Right lobe of liver (tissue), 6 donors: ENCODE measurements around the gene ZNF302. TPM values are rescaled to one million over a fixed set of nuclear protein-coding genes. Genes with fewer than 3 reads are reported as not detected.

Experiments
- ATAC-seq, 4 donors: fragments of 200-7000 bp; cut with Tn5 transposase; one replicate each; pipeline ENCODE4 v1.9.1; 2020; ENCODE audit warnings: mild to moderate bottlenecking in 4 of 4, moderate library complexity in 4 of 4
- DNase-seq, 3 donors: peaks; one replicate each; pipeline ENCODE4 v3.0.0-alpha.2; 2020
- H3K27ac ChIP-seq, 3 donors: fragments of 200-600 bp; one replicate each; pipeline ENCODE4 v1.8.0; 2022
- H3K27me3 ChIP-seq, 2 donors: fragments of 200-600 bp; one replicate each; pipeline ENCODE4 v1.8.0; 2022
- H3K36me3 ChIP-seq, 4 donors: fragments of 200-600 bp; sonication (generic) in 1 of 4; one replicate each; pipeline versions ENCODE4 v1.5.1 to v1.8.0; 2017 to 2022; ENCODE audit warnings: control low read depth in 1 of 4
- H3K4me1 ChIP-seq, 4 donors: fragments of 200-600 bp; sonication (generic) in 1 of 4; one replicate each; pipeline versions ENCODE4 v1.5.1 to v1.8.0; 2017 to 2022; ENCODE audit warnings: control low read depth in 1 of 4
- H3K4me3 ChIP-seq, 3 donors: fragments of 200-600 bp; one replicate each; pipeline ENCODE4 v1.8.0; 2022
- H3K9me3 ChIP-seq, 4 donors: fragments of 200-600 bp; sonication (generic) in 1 of 4; one replicate each; pipeline versions ENCODE4 v1.5.1 to v1.8.0; 2017 to 2022; ENCODE audit warnings: control low read depth in 1 of 4
- POLR2A ChIP-seq: fragments of 450-650 bp; IDR thresholded peaks from one replicate; pipeline ENCODE4 v1.6.1; 2017; ENCODE audit warnings: antibody characterized with exemption, mild to moderate bottlenecking
- WGBS: methylation state at CpG from one replicate; pipeline ENCODE4 v1.1.6; 2018; ENCODE audit warnings: low coverage, low lambda C conversion rate; ENCODE audit not compliant: insufficient coverage; ENCODE audit errors: missing lambda C conversion rate; 5-methylcytosine and 5-hydroxymethylcytosine counted together
- intact Hi-C, 2 donors: fragments of 100-400 bp; cut with DNase I; formaldehyde crosslinking; loops; one replicate each; pipeline versions ENCODE4 v1.11.2 to v1.14.1; 2022
- total RNA-seq, 6 experiments: library from RNA; depleted of rRNA in 2 of 6; stranded (reverse); fragments of >200 nt in 2 of 6; fragmentation: NEBNext Ultra II Directional in 3 of 6; extraction: Animal tissue kit (Norgen Biotek cat#: 25700) in 3 of 6; gene quantifications; one replicate each; pipeline versions ENCODE4 v1.1.0 to v1.2.4, GENCODE V29; 2016 to 2023
- TF ChIP-seq, protein P1 (sequence below), 4 donors: fragments of 200-600 bp in 3 of 4; fragments of 450-650 bp in 1 of 4; IDR thresholded peaks; one replicate each; pipeline versions ENCODE4 v1.5.1 to v1.8.0; 2016 to 2022; ENCODE audit warnings: antibody characterized with exemption in 4 of 4, mild to moderate bottlenecking in 2 of 4
- donor health status: DM: no; HTN: yes; CAD: no.
- donor health status: DM: no; HTN: no; CAD: no.
- donor health status: DM: no; HTN: no; CAD: no.
- donor health status: DM: no; HTN: yes; CAD: no.
- donor health status: DM: no; HTN: yes; CAD: no.

The ZNF302 gene
- total RNA-seq, 6 experiments from 2014 or later: 7.3 to 14.5 (median 10.1) TPM

DNA sequence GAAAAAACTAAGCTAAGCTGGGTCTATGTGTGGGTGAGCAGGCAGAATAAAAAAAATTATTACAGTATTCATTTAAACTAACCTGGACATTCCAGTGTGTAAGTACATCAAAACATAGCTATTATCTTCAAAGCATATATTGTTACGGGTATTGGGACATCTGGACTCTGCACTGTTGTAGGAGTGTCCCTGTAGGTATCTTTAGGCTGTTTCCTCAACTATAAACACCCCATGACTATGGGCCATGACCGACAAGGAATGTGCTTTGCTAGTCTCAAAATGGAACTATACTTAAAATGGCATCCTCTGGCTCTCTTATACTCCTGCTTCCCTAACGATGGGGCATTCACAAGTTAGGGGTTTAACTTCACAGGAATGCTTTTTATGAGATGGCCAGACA, 3.9 kb upstream of the ZNF302 start:
- Histone ChIP-seq H3K4me3 (no peak overlapping the region), H3K27me3 (no peaks in the 10 kb centered on the region), H3K36me3 (no peaks in the 10 kb centered on the region), H3K27ac (no peak overlapping the region), H3K4me1 (peaks cover 0 to 21% (median 4%) of the 10 kb centered on the region in 4 donors), H3K9me3 (no peaks in the 10 kb centered on the region)
- no peak for TF ChIP-seq POLR2A
- TF ChIP-seq, protein P1, sequence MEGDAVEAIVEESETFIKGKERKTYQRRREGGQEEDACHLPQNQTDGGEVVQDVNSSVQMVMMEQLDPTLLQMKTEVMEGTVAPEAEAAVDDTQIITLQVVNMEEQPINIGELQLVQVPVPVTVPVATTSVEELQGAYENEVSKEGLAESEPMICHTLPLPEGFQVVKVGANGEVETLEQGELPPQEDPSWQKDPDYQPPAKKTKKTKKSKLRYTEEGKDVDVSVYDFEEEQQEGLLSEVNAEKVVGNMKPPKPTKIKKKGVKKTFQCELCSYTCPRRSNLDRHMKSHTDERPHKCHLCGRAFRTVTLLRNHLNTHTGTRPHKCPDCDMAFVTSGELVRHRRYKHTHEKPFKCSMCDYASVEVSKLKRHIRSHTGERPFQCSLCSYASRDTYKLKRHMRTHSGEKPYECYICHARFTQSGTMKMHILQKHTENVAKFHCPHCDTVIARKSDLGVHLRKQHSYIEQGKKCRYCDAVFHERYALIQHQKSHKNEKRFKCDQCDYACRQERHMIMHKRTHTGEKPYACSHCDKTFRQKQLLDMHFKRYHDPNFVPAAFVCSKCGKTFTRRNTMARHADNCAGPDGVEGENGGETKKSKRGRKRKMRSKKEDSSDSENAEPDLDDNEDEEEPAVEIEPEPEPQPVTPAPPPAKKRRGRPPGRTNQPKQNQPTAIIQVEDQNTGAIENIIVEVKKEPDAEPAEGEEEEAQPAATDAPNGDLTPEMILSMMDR (IDR thresholded peaks at IDR 0.05): no peak
- ATAC-seq (no peak), DNase-seq (no peak)
- intact Hi-C loops: no loop called here
- 88% methylated on average over 3 of the region's 3 CpGs for WGBS

DNA sequence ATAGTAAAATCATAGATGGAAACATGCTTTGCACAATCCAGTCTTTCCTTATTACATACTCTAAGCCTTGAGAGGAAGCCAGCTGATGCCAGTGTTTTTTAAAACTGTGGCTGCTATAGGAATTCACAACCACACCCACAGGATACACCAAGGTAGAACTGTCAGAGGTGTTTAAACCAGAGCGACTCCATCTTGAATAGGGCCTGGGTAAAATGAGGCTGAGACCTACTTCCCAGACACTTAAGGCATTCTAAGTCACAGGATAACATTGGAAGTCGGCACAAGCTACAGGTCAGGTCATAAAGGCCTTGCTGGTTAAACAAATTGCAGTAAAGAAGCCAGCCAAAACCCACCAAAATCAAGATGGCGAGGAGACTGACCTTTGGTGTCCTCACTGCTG, 2.2 kb upstream of the ZNF302 start:
- 100% methylated on average over 1 of the region's 3 CpGs for WGBS
- DNase-seq: no peak
- intact Hi-C loops: no loop called here
- ATAC-seq: no peak
- Histone ChIP-seq H3K9me3 (no peaks in the 10 kb centered on the region), H3K27ac (no peak overlapping the region), H3K4me1 (peaks cover 0 to 17% (median 6%) of the 10 kb centered on the region in 4 donors), H3K27me3 (no peaks in the 10 kb centered on the region), H3K4me3 (no peak overlapping the region), H3K36me3 (peaks cover 0 to 11% (median 0%) of the 10 kb centered on the region in 4 donors)
- TF ChIP-seq POLR2A: no peak
- TF ChIP-seq, protein P1 (IDR thresholded peaks at IDR 0.05): no peak

DNA sequence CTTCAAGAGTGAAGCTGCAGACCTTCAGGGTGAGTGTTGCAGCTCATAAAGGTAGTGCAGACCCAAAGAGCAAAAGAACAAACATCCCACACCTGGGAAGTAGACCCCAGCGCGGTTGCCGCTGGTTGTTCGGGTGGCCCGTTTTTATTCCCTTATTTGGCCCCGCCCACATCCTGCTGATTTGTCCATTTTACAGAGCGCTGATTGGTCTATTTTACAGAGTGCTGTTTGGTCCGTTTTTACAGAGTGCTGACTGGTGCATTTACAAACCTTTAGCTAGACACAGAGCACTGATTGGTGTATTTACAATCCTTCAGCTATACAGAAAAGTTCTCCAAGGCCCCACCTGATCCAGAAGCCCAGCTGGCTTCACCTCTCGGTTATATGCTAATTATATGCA, 1.6 kb upstream of the ZNF302 start:
- H3K27me3 ChIP-seq: no peaks in the 10 kb centered on the region
- H3K9me3 ChIP-seq: peaks cover 0 to 4% (median 1%) of the 10 kb centered on the region in 4 donors
- H3K36me3 ChIP-seq: peaks cover 0 to 14% (median 1%) of the 10 kb centered on the region in 4 donors
- intact Hi-C loops: no loop called here
- H3K27ac ChIP-seq: no peak overlapping the region
- DNase-seq (no peak), ATAC-seq (no peak)
- no peak overlapping the region for H3K4me3 ChIP-seq
- WGBS: 94% methylated on average over 9 of the region's 9 CpGs
- H3K4me1 ChIP-seq: peaks cover 0 to 17% (median 6%) of the 10 kb centered on the region in 4 donors
- TF ChIP-seq, protein P1 (IDR thresholded peaks at IDR 0.05): no peak
- TF ChIP-seq POLR2A: no peak

DNA sequence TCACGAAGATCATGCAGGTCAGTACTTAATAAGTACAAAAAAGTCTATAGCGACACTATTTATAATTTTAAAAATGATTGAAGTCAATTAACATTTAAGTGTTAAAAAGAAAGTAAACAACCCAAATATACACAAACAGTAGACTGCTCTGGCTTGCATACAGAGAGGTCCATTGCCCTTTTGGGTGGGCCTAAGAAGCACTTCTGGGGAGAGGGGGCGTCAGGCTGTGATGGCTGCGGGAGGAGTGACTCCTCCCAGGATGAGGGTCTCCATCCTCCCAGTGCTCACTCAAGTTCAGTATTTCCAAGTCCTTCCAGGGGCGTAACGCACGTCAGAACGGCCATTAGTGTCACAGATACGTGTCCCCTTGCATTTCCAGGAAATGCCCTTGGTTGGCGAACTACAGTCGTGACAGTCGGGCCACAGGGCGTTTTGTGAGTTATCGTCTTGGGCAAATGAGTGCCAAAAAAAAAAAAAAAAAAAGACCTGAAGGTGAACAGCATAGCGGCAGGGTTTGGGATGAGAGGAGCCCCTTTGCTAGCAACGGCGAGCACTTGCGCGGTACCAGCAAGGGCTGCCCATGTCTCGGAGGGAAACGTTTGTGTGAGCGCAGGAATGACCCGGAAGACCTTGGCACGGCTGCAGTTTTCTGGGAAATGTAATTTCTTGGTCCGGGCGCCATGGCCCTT, 637 bp upstream of the ZNF302 start, which contains the start of gene SCGB2B2:
Gene SCGB2B2 (minus strand): TSS at position 463 of the 689 bp plus-strand sequence. CDS start 82,596 bp downstream, outside the sequence.
- intact Hi-C loops: no loop called here
- peaks cover 0 to 17% (median 6%) of the 10 kb centered on the region in 4 donors for H3K4me1 ChIP-seq
- H3K36me3 ChIP-seq: peaks cover 0 to 20% (median 3%) of the 10 kb centered on the region in 4 donors
- WGBS: 6% methylated on average over 22 of the region's 26 CpGs
- DNase-seq (no peak), ATAC-seq (peak; percentile 73 to 84 (median 80))
- no peaks in the 10 kb centered on the region for H3K27me3 ChIP-seq
- H3K4me3 ChIP-seq: peak within 1 kb of the TSS; percentile 69 to 89 (median 89)
- H3K27ac ChIP-seq: peak within 1 kb of the TSS; percentile 96 to 98 (median 98)
- no peak for TF ChIP-seq POLR2A
- TF ChIP-seq, protein P1 (IDR thresholded peaks at IDR 0.05): peak in 1 of 4 donors; percentile 21
- peaks cover 0 to 7% (median 5%) of the 10 kb centered on the region in 4 donors for H3K9me3 ChIP-seq
